Epithelial cell of proximal tubule (primary cell): ENCODE results near the gene PDHB. TPM values are rescaled to one million over a fixed set of nuclear protein-coding genes. Genes with fewer than 3 reads are reported as not detected.
"Not testable (repeated sequence)": the region's sequence is repeated elsewhere in the genome, so short reads cannot be mapped to it uniquely, and the experiment has no call there.

Experiments
- DNase-seq: peaks from one replicate; pipeline ENCODE4 v3.0.0-alpha.2; 2011; ENCODE audit warnings: low read depth
- H3K4me3 ChIP-seq: 2 replicates; pipeline ENCODE4 v1.5.1; 2011; ENCODE audit warnings: low read depth, mild to moderate bottlenecking, low read length
- total RNA-seq: library from RNA; depleted of rRNA; stranded (reverse); fragments of >200 nt; gene quantifications from 2 replicates; pipeline ENCODE4 v1.2.3, GENCODE V29; 2015
- TF ChIP-seq, protein P1 (sequence below): conservative IDR thresholded peaks from 2 replicates; pipeline ENCODE4 v1.5.1; 2012; ENCODE audit warnings: low read depth, mild to moderate bottlenecking, low read length

PDHB gene
- total RNA-seq, 1 donor from 2014 or later: 103 TPM

DNA sequence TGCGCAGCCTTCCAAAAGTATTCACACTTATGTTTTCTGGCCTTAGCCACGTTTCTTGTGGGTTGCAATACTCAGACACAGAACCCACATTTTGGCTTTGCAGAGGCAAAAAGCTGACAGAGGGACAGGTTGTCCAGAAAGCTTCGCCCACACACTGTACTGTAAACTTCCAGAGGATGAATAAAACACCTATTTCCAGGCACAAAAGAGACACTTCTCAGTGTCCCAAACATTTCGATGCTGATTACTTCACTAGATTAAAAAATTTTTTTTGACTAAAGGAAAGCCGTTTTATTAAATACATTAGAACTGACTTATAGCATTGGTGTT is 30.3 kb upstream of the PDHB start:
- peak overlapping the region; percentile 31 for H3K4me3 ChIP-seq
- DNase-seq: no peak
- TF ChIP-seq, protein P1, sequence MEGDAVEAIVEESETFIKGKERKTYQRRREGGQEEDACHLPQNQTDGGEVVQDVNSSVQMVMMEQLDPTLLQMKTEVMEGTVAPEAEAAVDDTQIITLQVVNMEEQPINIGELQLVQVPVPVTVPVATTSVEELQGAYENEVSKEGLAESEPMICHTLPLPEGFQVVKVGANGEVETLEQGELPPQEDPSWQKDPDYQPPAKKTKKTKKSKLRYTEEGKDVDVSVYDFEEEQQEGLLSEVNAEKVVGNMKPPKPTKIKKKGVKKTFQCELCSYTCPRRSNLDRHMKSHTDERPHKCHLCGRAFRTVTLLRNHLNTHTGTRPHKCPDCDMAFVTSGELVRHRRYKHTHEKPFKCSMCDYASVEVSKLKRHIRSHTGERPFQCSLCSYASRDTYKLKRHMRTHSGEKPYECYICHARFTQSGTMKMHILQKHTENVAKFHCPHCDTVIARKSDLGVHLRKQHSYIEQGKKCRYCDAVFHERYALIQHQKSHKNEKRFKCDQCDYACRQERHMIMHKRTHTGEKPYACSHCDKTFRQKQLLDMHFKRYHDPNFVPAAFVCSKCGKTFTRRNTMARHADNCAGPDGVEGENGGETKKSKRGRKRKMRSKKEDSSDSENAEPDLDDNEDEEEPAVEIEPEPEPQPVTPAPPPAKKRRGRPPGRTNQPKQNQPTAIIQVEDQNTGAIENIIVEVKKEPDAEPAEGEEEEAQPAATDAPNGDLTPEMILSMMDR: no peak

DNA sequence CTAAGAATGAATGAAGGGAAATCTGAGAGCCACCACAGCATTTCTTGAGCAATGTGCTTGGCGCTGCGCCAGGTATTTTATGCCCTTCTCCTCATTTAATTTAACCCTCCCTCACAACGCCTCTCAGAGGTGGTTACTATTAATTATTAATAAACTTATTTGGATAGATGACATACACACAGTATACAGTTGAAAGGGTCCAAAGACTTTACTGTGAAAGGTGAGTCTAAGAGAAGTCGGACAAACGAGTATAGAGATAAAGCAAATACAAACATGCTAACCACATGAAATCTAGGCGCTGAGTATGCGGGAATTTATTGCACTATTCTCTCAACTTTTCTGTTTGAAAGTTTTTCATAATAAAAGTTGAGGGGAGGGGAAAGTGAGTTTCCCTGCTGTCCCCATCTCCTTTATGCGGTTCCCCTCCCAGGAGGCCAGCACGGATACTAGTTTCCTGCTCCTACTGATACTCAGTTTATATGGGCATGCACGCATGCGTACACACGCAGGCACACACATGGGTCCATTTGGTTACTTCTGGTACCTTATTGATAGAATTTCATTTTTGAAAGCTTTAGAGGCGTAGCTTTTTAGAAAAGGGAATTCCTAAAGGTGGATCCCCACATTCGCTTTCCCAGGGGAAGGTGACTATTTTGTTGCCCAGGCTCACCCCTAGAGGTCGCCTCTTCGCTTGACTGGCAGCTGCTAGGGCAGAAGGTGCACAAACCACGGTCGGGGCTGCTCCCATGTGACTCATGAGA is 29.7 kb upstream of the PDHB start:
- TF ChIP-seq, protein P1: peak; percentile 93
- no peak for DNase-seq
- peak overlapping the region; percentile 31 for H3K4me3 ChIP-seq

DNA sequence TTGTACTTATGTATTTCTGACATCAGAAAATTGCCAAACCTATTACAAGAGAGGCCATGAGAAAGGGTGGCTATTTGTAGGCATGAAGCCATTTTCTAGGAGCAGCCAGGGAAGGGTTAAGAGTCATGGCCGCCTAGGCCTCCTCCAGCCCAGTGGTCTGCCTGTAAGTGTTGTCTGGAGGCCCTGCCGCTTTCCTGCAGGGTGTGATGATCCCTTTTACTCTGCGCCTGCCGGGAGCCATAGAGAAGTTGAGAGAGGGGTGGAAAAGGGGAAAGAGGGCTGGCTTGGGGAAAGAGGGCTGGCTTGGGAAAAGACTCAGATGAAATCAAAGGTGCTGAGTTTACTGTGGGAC is 29.2 kb upstream of the PDHB start:
- DNase-seq: no peak
- H3K4me3 ChIP-seq: no peak overlapping the region
- TF ChIP-seq, protein P1: no peak

DNA sequence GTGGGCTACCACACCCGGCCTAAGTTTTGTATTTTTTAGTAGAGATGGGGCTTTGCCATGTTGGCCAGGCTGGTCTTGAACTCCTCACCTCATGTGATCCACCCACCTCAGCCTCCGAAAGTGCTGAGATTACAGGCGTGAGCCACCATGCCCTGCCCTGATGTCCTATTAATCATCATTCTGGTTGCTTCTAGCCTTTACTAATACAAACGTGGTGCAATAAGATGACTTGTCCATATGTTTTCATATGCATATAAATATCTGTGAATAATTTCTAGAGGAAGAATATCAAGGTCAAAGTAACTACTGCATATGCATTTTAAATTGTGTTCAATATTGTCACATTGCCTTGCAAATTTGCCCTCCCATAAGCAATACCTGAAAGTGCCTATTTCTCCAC is 25.5 kb upstream of the PDHB start:
- H3K4me3 ChIP-seq: no peak overlapping the region
- DNase-seq: no peak
- TF ChIP-seq, protein P1: no peak

DNA sequence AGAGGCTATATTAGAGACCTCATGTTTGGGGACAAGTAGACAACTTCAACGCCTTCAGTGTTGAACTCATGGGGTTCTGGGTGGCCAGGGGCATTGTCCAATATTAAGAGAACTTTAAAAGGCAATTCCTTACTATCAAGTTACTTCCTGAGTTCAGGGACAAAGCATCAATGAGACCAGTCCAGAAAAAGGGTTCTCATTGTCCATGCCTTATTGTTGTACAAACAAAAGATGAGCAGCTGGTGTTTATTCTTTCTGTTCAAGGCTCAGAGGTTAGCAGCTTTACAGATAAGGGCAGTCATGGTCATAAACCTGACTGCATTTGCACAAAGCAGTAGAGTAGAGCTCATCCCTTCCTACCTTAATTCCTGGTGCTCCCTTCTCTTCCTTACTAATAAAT is 18.5 kb upstream of the PDHB start:
- H3K4me3 ChIP-seq: no peak overlapping the region
- DNase-seq: no peak
- TF ChIP-seq, protein P1: no peak

DNA sequence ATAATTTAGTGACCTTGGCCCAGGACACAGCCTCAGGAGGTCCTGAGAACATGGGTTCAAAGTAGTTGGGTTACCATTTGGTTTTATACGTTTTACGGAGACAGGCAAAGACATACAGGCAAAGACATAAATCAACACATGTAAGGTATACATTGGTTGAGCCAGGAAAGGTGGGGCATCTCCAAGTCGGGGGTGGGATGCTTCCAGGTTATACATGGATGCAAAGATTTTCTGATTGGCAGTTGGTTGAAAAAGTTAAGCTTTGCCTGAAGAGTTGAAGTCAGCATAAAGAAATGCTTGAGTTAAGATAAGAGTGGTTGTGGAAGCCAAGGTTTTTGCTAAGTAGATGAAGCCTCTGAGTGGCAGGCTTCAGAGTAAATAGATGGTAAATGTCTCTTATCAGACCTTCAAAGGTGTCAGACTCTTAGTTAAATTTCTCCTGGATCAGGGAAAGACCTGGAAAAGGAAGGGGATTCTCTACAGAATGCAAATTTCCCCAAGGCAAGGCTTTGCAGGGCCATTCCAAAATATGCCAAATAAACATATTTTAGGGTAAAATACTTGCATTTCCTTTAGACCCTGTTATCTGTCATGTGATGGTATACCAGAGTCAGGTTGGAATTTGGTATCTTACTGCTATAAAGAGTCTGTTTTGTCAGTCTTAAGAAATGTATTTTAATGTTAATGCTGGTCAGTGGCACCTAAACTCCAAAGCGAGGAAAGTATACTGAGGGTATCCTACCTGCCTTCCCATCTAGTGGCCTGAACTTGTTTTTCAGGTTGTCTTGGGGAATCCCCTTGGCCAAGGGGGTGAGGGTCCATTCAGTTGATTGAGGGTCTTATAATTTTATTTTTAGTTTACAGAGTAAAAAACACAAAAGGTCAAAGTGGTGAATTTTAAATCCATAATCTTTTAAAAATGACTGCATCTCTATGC is 8.2 kb upstream of the PDHB start:
- TF ChIP-seq, protein P1: no peak
- H3K4me3 ChIP-seq: no peak overlapping the region
- no peak for DNase-seq

DNA sequence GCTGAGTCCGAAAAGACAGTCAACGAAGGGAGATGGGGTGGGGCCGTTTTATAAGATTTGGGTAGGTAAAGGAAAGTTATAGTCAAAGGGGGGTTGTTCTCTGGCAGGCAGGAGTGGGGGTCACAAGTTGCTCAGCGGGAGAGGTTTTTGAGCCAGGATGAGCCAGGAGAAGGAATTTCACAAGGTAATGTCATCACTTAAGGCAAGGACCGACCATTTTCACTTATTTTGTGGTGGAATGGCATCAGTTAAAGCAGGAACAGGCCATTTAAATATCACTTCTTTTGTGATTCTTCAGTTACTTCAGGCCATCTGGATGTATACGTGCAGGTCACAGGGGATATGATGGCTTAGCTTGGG is 7.3 kb upstream of the PDHB start:
- not testable (repeated sequence) for DNase-seq, H3K4me3 ChIP-seq

DNA sequence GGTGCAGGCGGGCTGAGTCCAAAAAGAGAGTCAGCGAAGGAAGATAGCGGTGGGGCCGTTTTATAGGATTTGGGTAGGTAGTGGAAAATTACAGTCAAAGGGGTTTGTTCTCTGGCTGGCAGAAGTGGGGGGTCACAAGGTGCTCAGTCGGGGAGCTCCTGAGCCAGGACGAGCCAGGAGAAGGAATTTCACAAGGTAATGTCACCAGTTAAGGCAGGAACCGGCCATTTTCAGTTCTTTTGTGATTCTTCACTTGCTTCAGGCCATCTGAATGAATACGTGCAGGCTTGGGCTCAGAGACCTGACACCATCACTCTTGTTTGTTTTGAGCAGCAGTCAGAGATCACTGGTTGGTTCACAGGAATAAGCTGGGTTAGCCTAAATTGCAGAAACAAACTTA is 3.6 kb upstream of the PDHB start:
- DNase-seq, H3K4me3 ChIP-seq: not testable (repeated sequence)
